NCI-H1092 (cell line): ENCODE data around the gene CPZ.

ENCODE experiments used
- DNase-seq: peaks from one replicate; lab custom pipeline; 2025; lab: John Stamatoyannopoulos, UW

The CPZ gene

DNA sequence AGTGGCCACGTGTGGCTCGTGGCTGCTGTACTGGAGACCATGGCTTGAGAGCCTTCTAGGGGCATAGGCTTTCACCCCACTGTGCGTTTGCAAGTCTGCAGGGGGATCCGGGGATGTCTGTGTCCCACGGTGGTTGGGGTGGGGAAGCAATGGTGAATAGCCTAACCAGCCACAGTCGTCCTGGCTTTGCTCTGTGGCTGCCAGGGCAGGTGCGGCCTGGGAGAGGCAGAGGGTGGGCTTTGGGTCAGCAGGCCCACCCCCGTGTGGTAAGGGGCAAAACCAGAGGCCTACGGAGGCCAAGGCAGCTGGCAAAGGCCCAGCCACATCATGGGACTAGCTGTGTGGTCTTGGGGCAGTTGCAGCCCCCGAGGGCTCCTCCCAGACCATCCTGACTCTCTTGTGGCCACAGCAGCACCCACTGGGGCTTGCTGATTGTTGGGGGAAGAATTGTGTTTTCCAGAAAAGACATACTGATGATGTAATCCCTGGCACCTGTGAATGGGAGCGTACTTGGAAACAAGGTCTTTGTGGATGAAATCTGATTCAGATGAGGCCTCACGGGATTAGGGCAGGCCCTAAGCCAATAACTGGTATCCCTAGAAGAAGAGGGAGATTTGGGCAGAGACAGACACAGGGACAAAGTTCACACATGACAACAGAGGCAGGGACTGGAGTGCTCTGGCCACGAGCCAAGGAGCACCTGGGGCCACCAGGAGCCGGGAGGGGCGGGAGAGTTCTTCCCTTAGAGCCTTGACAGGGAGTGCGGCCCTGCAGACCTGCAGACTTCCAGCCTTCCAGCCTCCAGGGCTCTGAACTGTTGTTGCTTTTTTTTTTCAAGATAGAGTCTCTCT lies 2.9 kb downstream of the CPZ start:
- DNase-seq: no peak

- DNase-seq: no peak
Observed at GRCh38 chr4:8596891-8597290, 4.3 kb downstream of the CPZ start.

- no peak for DNase-seq
Observed at GRCh38 chr4:8597319-8597718, 4.8 kb downstream of the CPZ start.

DNA sequence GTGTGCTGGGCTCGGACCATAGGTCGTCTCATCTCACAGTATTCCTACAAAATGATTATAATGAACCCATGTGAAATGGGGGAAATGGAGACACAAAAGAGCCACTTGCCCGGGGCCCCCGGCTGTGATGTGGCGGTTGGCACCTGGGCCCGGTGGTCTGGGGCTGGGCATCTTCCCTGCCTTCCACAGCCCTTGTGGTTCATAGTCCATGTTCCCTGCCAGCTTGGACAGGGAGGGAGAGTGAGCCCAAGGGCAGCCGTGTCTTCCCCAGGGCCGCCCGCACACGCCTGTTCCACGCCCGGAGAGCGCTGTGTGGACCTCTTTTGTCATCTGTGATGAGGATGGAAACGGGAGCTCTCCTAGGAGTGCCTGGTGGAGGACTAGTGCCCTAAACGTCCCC lies 5.2 kb downstream of the CPZ start:
- DNase-seq: no peak

DNA sequence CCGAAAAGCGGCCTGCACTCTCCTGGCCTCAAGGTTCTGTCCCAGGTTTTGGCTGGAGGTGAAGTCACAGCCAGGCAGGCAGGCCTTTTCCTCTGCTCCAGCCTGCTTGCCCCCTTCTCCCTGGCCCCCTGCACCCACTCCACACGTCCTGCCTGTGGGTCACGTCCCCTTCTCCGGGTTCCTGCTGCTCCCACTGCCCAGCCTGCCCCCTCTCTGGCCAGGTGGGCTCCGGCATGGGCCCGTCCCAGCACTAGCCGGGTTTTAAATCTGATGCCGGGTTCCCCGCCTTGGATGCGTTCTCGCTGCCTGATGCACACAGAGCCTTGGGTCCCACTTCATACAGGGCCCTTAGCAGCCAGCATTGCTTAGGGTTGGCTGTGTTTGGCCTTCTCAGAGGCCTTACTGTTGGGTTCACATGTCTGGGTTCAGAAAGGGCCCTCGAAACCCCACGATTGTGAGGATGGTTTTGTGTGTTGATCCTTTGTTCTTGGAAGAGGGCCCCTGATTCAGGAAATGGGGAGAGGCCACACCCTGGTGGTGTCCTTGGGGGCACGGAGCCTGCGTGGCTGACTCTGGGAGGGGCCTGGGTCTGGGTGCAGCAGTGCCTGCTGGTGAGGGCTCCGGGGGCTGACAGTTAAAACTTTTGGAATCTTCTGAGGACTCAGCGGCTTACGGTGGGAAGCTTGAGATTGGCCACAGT lies 6.0 kb downstream of the CPZ start:
- DNase-seq: no peak

DNA sequence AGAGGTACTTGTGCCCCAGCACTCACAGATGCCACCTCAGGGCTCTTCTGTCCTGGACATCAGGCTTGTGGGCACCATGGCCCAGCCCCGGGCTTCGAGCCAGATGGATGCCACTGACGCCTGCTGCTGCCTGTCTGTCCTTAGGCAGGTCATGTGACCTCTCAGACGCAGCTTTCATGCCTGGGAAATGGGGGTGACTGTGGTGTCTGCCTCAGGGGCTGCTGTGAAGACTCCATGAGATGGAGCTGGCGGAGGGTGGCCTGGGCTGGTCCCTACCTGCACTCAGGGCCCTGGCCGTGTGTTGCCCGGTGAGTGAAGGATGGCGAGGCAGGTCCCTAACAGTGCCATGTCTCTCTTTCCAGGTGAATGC lies 6.5 kb downstream of the CPZ start:
- DNase-seq: no peak

GRCh38 chr4:8599657-8600056 lies 7.1 kb downstream of the CPZ start:
- no peak for DNase-seq

- no peak for DNase-seq
Observed at GRCh38 chr4:8600266-8600665, 7.7 kb downstream of the CPZ start.

- no peak for DNase-seq
Observed at GRCh38 chr4:8600686-8601085, 8.1 kb downstream of the CPZ start.

DNA sequence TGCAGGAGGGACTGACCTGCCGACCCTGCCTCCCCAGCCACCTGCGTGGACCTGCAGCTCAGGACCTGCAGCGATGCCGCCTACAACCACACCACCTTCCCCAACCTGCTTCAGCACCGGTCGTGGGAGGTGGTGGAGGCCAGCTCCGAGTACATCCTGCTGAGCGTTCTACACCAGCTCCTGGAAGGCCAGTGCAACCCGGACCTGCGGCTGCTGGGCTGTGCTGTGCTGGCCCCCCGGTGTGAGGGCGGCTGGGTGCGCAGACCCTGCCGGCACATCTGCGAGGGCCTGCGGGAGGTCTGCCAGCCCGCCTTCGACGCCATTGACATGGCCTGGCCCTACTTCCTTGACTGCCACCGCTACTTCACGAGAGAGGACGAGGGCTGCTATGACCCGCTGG lies 8.5 kb downstream of the CPZ start:
- DNase-seq: no peak

DNA sequence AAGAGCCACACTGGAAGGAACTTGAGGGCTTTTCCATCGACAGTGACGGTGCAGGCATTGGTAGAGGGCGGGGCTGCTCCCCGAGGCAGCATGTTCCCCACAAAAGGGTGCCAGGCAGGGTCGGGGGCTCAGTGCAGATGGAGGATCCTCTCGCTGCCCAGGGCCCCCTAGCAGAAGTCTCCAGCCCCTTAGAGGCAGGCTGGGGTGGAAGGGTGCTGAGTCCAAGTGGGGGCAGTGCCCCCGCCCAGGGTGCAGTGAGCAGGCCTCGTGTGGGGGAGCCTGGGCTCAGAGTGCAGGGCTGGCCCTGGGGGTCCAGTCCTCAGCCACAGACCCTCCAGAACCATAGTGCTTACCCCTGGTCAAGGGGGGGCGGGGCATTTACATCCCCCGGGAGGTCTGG lies 9.0 kb downstream of the CPZ start:
- DNase-seq: no peak

- DNase-seq: no peak
Observed at GRCh38 chr4:8602686-8603430, 10.3 kb downstream of the CPZ start.

GRCh38 chr4:8603931-8604330 lies 11.4 kb downstream of the CPZ start:
- DNase-seq: no peak

- no peak for DNase-seq
Observed at GRCh38 chr4:8605289-8605688, 12.7 kb downstream of the CPZ start.

DNA sequence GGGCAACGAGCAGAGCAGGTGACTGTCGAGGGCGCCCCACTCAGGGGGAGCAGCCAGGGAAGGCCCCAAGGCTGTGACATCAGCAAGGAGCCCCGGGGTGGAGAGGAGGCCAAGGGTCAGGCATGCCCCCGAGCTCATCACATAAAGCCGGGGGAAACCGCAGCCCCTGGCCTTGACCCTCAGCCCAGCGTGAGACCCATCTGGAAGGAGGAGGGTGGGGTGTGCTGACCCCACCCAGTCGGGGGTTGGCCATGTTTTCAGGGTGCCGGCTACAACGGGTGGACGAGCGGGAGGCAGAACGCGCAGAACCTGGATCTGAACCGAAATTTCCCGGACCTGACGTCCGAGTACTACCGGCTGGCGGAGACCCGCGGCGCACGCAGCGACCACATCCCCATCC lies 13.9 kb downstream of the CPZ start:
- no peak for DNase-seq

DNA sequence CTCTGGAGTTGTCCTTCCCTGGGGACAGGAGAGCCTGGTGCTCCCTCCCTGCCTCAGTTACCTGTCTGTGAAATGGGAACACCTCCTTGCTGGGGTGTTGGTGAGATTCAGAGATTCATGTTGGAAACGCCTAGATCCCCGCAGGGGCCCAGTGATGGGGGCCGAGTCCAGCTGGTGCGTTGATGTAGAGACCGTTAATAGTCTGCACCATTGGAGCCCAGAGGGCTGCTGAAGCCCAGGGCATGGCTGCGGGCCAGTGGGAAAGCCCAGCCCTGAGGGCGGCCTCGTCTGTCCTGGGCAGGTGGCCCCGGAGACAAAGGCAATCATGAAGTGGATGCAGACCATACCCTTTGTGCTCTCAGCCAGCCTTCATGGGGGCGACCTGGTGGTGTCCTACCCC lies 14.4 kb downstream of the CPZ start:
- DNase-seq: no peak

DNA sequence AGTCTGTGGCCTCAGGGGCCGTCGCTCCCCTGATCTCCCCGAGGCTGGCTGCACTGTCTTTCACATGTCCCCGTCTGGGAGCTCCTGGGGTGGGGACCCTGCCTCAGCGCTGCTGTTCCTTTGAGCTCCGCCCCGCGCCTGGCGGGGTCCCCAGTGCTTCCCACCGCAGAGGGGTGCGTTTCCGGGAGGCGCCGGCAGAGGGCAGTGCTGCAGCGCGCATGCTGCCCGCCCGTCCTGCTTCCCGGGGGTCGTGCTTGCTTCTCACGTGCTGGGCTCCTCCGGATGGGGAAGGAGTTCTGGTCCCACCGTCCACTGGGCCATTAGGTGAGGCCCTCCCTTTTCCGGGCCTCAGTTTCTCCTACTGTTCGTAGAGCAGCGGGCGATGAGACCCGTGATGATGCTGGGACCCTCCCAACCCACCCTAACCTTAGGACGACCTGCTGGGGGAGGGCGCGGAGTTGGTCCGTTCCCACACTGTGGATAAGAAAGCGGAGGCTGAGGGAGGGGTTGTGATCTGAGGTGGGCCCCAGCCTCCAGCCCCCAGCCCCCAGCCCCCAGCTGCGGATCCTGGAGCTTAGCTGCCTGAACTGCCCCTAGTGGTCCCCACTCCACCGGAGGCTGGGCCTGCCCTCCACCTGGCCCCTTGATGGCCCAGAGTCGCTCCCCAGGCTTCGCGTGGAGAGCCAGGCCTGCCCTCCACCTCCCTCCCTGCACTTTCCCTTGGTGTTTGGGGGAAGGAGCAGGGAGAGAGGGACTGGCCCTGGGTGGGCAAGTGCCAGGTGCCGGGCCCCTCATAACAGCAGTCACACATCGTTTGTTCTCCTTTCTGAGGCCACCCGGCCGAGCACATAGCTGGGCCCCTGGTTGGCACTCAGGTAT lies 15.3 kb downstream of the CPZ start:
- DNase-seq: no peak

GRCh38 chr4:8608714-8609391 lies 16.3 kb downstream of the CPZ start:
- DNase-seq: no peak

- no peak for DNase-seq
Observed at GRCh38 chr4:8609406-8609805, 16.8 kb downstream of the CPZ start.

DNA sequence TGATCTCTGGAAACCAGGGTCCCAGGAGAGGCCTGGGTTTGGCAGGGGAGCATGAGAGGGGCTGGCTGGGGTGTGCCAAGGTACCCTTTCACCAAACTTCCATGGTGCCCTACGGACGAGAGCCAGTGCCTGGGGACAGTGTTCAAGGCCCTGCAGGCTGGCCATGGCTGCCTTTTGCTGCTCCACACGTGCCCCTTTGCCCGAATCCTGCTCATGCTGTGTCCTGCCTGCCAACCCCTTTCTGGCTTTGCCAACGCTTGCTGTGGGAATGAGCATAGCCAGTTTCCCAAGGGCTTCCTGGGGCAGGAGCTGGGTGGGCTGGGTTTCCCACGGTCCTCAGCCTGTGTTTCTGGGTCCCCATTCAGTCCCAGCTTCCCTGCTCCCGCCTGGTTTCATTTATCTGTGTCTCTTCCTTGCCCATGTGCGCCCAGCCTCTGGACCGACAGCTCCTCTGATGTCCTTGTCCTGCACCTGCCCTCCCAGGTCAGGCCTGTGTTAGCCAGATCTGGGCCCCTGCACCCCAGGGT lies 17.3 kb downstream of the CPZ start:
- DNase-seq: no peak
